Daoy (cell line): ENCODE data around the gene TMEM129. TPM values are rescaled to one million over a fixed set of nuclear protein-coding genes. Genes with fewer than 3 reads are reported as not detected.

Source experiments
- DNase-seq: peaks from one replicate; pipeline ENCODE4 v3.0.0-alpha.2; 2015; ENCODE audit warnings: low read depth
- total RNA-seq: library from RNA; depleted of rRNA; stranded (reverse); fragments of >200 nt; shearing (Covaris generic); gene quantifications from 2 replicates; pipeline ENCODE4 v1.2.3, GENCODE V29; 2014; rRNA removed

Gene TMEM129
- total RNA-seq, 1 experiment from 2014 or later = 19.9 TPM

DNA sequence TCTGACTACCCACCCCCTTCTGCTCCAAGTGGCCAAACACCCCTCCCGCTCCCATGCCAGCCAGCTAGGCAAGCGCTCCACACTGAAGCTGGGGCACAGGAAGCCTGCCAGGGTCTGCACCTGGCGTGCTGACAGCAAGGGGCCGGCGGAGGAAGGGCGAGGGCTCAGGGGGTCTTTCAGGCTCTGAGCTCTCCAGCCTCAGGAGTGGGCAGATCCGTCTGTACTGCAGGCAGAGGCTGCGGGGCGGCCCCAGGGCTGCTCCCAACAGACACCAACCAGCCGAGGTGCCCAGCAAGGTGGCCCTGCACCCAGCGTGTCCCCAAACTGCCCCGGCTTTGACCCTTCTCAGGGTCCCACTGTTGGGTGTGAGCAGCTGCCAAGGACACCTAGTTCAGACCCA lies 51.9 kb downstream of the TMEM129 start:
- DNase-seq = no peak

DNA sequence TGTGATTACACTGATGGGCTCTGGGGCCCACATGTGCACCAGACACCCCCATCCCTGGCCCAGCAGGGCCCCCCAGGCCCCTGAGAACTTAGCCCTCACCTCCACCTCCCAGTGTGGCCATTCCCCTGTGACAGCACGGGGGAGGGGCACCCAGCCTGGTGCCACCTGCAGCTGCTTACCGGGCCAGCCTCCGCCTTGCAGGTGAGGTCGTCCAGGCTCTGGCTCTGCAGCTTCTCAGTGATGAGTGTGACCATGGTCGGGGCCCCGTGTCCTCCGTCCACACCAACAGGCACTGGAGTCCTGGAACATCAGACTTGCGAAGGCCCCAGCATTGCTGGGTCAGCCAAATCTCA lies 52.7 kb downstream of the TMEM129 start:
- DNase-seq = no peak

DNA sequence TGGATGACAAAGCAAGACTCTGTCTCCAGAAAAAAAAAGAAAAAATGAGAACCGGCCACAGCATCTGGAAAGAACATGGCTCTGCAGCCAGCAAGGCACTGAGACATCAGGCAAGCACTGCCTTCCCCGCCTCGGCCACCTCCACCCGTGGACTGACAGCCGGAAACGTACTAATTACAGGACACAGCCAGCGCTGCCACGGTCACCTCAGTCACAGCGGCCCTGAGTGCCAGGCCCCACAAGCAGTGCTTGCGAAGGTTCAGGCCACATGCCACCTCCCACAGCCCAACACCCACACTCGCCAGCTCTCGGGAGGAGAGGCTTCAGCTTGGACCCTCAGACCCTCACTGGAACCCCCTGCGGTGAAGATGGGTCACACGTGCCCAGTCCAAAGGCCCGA lies 53.9 kb downstream of the TMEM129 start:
- no peak for DNase-seq

DNA sequence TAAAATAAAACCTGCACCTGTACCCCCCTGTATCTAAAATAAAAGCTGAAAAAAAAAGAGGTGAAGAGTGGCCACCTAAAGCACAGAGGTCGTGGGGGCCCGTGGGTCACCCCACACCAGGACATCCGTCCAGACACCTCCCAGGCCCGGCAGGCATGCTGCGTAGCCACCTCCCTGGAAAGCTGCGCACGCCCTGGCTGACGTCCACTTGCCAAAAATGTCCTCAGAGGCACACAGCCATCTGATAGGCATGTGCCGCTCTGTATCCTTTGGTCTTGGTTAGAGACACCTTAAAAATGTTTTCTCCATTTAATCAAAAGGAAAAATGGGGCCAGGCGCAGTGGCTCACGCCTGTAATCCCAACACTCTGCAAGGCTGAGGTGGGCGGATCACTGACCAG lies 54.7 kb downstream of the TMEM129 start:
- DNase-seq = no peak

Other genes starting within 250 kb of the TMEM129 start
- 3.5 and 10.9 TPM in 2 replicates for gene FAM53A, start 37.0 kb downstream of the TMEM129 start, total RNA-seq
- 126 and 156 TPM in 2 replicates for gene SLBP, start 9.0 kb downstream of the TMEM129 start, total RNA-seq
- 24.5 and 34.9 TPM in 2 replicates for gene TACC3, start 198 bp upstream of the TMEM129 start, total RNA-seq
- gene FGFR3, start 72.0 kb upstream of the TMEM129 start, total RNA-seq = 0.46 and 1.0 TPM in 2 replicates
- gene LETM1, start 134.8 kb upstream of the TMEM129 start, total RNA-seq = 48.9 and 56.6 TPM in 2 replicates
- 60.2 and 75.1 TPM in 2 replicates for gene NSD2, start 150.1 kb upstream of the TMEM129 start, total RNA-seq